ENCODE data around the gene PFKM.

- TF ChIP-seq POLR2A (IDR thresholded peaks at IDR 0.05) (no peak), CTCF (IDR thresholded peaks at IDR 0.05) (no peak)
These were observed 12.4 kb downstream of the PFKM start for GRCh38 chr12:48131517-48131916.
